Spinal cord (tissue), 10 donors: Measurements from ENCODE around the gene CYP11A1. TPM values are rescaled to one million over a fixed set of nuclear protein-coding genes. Genes with fewer than 3 reads are reported as not detected.

Experiments
- DNase-seq, 6 donors: peaks; one replicate each; pipeline versions ENCODE4 v3.0.0 to v3.0.0-alpha.2; 2013 to 2015; ENCODE audit warnings: low spot score in 6 of 6, low read depth in 4 of 6
- H3K27ac ChIP-seq: one replicate; pipeline ENCODE4 v1.5.1; 2013; ENCODE audit warnings: low read depth, low read length, control low read depth
- H3K27me3 ChIP-seq: one replicate; pipeline ENCODE4 v1.6.1; 2013; ENCODE audit warnings: low read length; ENCODE audit not compliant: control insufficient read depth, insufficient read depth
- H3K36me3 ChIP-seq: one replicate; pipeline ENCODE4 v1.6.1; 2013; ENCODE audit warnings: low read length; ENCODE audit not compliant: control insufficient read depth, insufficient read depth
- H3K4me1 ChIP-seq: one replicate; pipeline ENCODE4 v1.6.1; 2013; ENCODE audit warnings: low read length; ENCODE audit not compliant: control insufficient read depth, insufficient read depth
- H3K4me3 ChIP-seq: one replicate; pipeline ENCODE4 v1.5.1; 2013; ENCODE audit warnings: low read depth, low read length, control low read depth
- H3K9me3 ChIP-seq: one replicate; pipeline ENCODE4 v1.6.1; 2013; ENCODE audit warnings: low read length; ENCODE audit not compliant: control insufficient read depth, insufficient read depth
- WGBS: methylation state at CpG from one replicate; pipeline ENCODE4 v1.1.5; 2013; ENCODE audit warnings: missing lambda C conversion rate; ENCODE audit not compliant: insufficient coverage; 5-methylcytosine and 5-hydroxymethylcytosine counted together
- polyA plus RNA-seq, 2 donors: library from polyadenylated mRNA; unstranded; fragments of 120-200 nt; gene quantifications; one replicate each; pipeline ENCODE4 v1.2.1, GENCODE V29; 2013; ENCODE audit not compliant: insufficient read length in 2 of 2
- total RNA-seq, 2 donors: library from RNA; depleted of rRNA in 1 of 2; stranded (reverse); fragments of 120-200 nt in 1 of 2; fragments of >200 nt in 1 of 2; gene quantifications; one replicate each; pipeline versions ENCODE4 v1.2.3 to v1.2.4, GENCODE V29; 2013 to 2014
- donor health status: healthy.

Gene CYP11A1
- total and polyA plus RNA-seq, 4 donors = 0.89 to 2.1 (median 1.8) TPM

GRCh38 chr15:74307827-74308811, 59.3 kb downstream of the CYP11A1 start:
- no peaks in the 10 kb centered on the region for H3K9me3 ChIP-seq
- H3K36me3 ChIP-seq = no peaks in the 10 kb centered on the region
- DNase-seq = peak in 3 of 6 donors; percentile 53 to 93 (median 92)
- H3K4me1 ChIP-seq = peaks cover 48% of the 10 kb centered on the region
- 8% methylated on average over 16 of the region's 19 CpGs for whole genome bisulfite sequencing
- no peak overlapping the region for H3K27ac ChIP-seq
- H3K27me3 ChIP-seq = peaks cover 8% of the 10 kb centered on the region
- no peak overlapping the region for H3K4me3 ChIP-seq

- H3K36me3 ChIP-seq = no peaks in the 10 kb centered on the region
- peaks cover 42% of the 10 kb centered on the region for H3K4me1 ChIP-seq
- 32% methylated on average over 9 of the region's 10 CpGs for WGBS
- no peak for DNase-seq
- no peak overlapping the region for H3K4me3 ChIP-seq
- H3K9me3 ChIP-seq = no peaks in the 10 kb centered on the region
- no peak overlapping the region for H3K27ac ChIP-seq
- peaks cover 10% of the 10 kb centered on the region for H3K27me3 ChIP-seq
Measured at GRCh38 chr15:74306781-74307217, 60.6 kb downstream of the CYP11A1 start.

DNA sequence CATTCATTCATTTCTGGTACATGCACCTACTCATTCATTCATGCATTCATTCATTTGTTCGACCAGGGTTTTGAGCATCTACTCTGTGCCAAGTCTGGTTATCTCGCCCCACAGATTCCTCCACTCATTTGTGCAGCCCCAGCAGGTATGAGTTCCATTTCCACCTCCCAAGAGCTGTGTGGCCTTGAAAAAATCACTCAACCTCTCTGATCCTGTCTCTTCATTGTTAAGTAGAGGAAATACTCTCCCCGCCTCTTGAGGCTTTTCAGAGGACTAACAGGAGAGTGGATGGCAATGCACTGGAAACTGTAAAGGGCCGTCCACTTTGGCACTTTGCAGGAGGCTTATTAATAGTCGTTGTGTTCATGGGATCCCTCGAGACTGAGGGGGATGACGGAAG, 61.8 kb downstream of the CYP11A1 start:
- no peak for DNase-seq
- Histone ChIP-seq H3K9me3 (no peaks in the 10 kb centered on the region), H3K4me3 (no peak overlapping the region), H3K27ac (no peak overlapping the region), H3K27me3 (peaks cover 12% of the 10 kb centered on the region), H3K4me1 (peaks cover 42% of the 10 kb centered on the region), H3K36me3 (no peaks in the 10 kb centered on the region)
- WGBS = 96% methylated on average over 4 of the region's 7 CpGs

GRCh38 chr15:74304431-74304830, 63.0 kb downstream of the CYP11A1 start:
- Histone ChIP-seq H3K4me1 (peaks cover 52% of the 10 kb centered on the region), H3K9me3 (no peaks in the 10 kb centered on the region), H3K27me3 (peaks cover 15% of the 10 kb centered on the region), H3K36me3 (no peaks in the 10 kb centered on the region), H3K4me3 (no peak overlapping the region), H3K27ac (no peak overlapping the region)
- peak in 1 of 6 donors; percentile 76 for DNase-seq
- WGBS = 25% methylated on average over 8 of the region's 12 CpGs

- Histone ChIP-seq H3K9me3 (no peaks in the 10 kb centered on the region), H3K27me3 (peaks cover 15% of the 10 kb centered on the region), H3K27ac (no peak overlapping the region), H3K4me3 (no peak overlapping the region), H3K36me3 (no peaks in the 10 kb centered on the region), H3K4me1 (peaks cover 51% of the 10 kb centered on the region)
- DNase-seq = no peak
- 53% methylated on average over 2 of the region's 6 CpGs for WGBS
Measured at GRCh38 chr15:74303741-74304309, 63.6 kb downstream of the CYP11A1 start.

DNA sequence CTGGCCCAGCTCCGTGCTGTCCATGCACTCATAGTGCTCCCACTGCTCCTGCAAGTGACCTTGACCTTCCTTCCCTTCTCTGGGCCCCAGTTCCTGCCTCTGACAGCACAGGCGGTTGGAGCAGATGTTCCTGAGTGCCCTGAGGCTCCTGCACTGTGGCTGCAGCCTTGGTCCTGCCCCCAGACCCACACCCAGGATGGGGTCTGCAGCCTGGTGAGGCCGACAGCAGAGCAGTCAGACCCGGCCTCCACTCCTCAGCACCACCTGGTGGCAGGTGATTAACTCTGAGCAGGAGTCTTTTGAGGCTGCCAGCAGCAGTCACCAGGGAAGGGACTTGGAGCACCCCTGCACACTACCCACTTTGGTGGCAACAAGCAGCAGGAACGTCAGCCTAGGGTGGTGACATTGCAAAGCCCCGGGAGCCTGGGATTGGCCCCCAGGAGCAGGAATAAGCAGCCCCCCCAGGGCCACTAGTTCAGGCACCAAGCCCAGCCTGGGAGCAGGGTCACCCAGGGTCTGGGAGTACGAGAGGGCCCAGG, 64.6 kb downstream of the CYP11A1 start:
- no peaks in the 10 kb centered on the region for H3K9me3 ChIP-seq
- H3K36me3 ChIP-seq = no peaks in the 10 kb centered on the region
- peaks cover 43% of the 10 kb centered on the region for H3K4me1 ChIP-seq
- no peak overlapping the region for H3K4me3 ChIP-seq
- H3K27me3 ChIP-seq = peaks cover 13% of the 10 kb centered on the region
- WGBS = 45% methylated on average over 7 of the region's 7 CpGs
- no peak overlapping the region for H3K27ac ChIP-seq
- DNase-seq = peak in 2 of 6 donors; percentile 76 to 77

DNA sequence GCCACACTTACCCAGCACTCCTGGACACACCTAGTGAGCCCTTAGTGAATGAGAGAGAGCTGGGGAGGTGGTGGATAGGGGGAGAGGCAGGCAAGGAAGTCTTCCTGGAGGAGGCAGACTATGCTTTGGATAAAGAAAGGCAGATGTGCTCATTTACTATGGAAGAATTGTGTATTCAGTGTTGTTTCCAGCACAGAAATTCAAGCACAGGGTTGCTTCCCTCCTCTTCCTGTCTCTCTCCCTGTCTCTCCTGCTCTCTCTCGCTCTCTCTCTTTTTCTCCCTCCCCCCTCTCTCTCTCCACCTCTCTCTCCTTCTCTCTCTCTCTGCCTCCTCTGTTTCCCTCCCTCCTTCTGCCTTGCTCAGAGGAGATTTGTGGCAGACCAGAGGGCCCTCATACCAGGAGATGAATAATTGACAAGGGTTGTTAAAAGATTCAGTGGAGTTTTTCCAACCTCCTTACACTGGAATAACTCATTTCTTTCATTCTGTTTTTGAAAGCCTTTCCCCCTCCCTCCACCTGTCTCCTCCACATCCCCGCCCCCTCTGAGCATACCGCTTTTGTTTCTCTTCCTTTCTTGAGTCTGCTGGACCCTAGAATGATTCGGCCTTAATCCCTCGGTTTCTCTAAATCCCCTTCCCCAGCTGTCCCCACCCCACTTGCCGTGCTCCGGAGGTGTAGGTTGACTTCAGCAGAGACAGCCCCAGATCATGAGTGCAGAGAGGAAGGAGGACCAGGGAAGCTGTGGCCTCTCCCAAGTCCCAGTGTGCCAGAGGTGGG, 65.7 kb downstream of the CYP11A1 start:
- Histone ChIP-seq H3K27ac (no peak overlapping the region), H3K36me3 (no peaks in the 10 kb centered on the region)

GRCh38 chr15:74300057-74300795, 67.2 kb downstream of the CYP11A1 start:
- 20% methylated on average over 17 of the region's 26 CpGs for WGBS
- H3K27me3 ChIP-seq = peaks cover 10% of the 10 kb centered on the region
- no peaks in the 10 kb centered on the region for H3K36me3 ChIP-seq
- H3K9me3 ChIP-seq = no peaks in the 10 kb centered on the region
- peaks cover 30% of the 10 kb centered on the region for H3K4me1 ChIP-seq
- no peak overlapping the region for H3K27ac ChIP-seq
- no peak overlapping the region for H3K4me3 ChIP-seq
- DNase-seq = peak in 1 of 6 donors; percentile 77

More for the DNA sequence above, 65.7 kb downstream of the CYP11A1 start:
- peak in 1 of 6 donors; percentile 28 for DNase-seq
- peaks cover 35% of the 10 kb centered on the region for H3K4me1 ChIP-seq
- no peak overlapping the region for H3K4me3 ChIP-seq
- WGBS = 66% methylated on average over 2 of the region's 7 CpGs
- no peaks in the 10 kb centered on the region for H3K9me3 ChIP-seq
- H3K27me3 ChIP-seq = peaks cover 13% of the 10 kb centered on the region
